Measurements from ENCODE around the gene ZNF629.
A peak's percentile ranks its signal among the peaks of the same experiment; 100 is the strongest.

- TF ChIP-seq, protein P1, sequence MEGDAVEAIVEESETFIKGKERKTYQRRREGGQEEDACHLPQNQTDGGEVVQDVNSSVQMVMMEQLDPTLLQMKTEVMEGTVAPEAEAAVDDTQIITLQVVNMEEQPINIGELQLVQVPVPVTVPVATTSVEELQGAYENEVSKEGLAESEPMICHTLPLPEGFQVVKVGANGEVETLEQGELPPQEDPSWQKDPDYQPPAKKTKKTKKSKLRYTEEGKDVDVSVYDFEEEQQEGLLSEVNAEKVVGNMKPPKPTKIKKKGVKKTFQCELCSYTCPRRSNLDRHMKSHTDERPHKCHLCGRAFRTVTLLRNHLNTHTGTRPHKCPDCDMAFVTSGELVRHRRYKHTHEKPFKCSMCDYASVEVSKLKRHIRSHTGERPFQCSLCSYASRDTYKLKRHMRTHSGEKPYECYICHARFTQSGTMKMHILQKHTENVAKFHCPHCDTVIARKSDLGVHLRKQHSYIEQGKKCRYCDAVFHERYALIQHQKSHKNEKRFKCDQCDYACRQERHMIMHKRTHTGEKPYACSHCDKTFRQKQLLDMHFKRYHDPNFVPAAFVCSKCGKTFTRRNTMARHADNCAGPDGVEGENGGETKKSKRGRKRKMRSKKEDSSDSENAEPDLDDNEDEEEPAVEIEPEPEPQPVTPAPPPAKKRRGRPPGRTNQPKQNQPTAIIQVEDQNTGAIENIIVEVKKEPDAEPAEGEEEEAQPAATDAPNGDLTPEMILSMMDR (IDR thresholded peaks at IDR 0.05) = peak in 1 of 3 experiments; percentile 3
- TF ChIP-seq POLR2A (IDR thresholded peaks at IDR 0.05) = no peak
Observed at GRCh38 chr16:30761928-30762902, 24.8 kb downstream of the ZNF629 start, which contains the start of the genes CFAP119 and RNF40.
